ENCODE measurements around the gene SDCBP2. TPM values are rescaled to one million over a fixed set of nuclear protein-coding genes. Genes with fewer than 3 reads are reported as not detected.
A peak's percentile ranks its signal among the peaks of the same experiment; 100 is the strongest.

Gene SDCBP2
- total RNA-seq, 1 experiment from 2014 or later = 1.9 TPM

- Mint-ChIP-seq H3K27ac (peak overlapping the region in 1 of 3 experiments; percentile 10; a peak in 1 of 7 replicates), H3K27me3 (ENCODE audit: low read depth) (peaks cover 9% of the 10 kb centered on the region), H3K9me3 (no peaks in the 10 kb centered on the region), H3K4me1 (peaks cover 2 to 11% of the 10 kb centered on the region in 2 experiments; a peak in 3 of 4 replicates), H3K36me3 (ENCODE audit: insufficient read depth in 1 of 3, low read depth in 3 of 3) (no peaks in the 10 kb centered on the region), H3K4me3 (no peak overlapping the region)
- H4K20me1 ChIP-seq (ENCODE audit: control insufficient read depth, insufficient read depth, insufficient read length) = no peaks in the 10 kb centered on the region
- H3K4me1 ChIP-seq (ENCODE audit: insufficient read depth, low read length) = no peaks in the 10 kb centered on the region
- H2BK120ac ChIP-seq (ENCODE audit: low read depth, low read length, poor library complexity, severe bottlenecking) = no peak overlapping the region
- H3K27ac ChIP-seq (ENCODE audit: insufficient read length, low read depth, low read length) = no peak overlapping the region
- no peak overlapping the region for H3T11ph ChIP-seq (ENCODE audit: low read length)
- no peak overlapping the region for H3K56ac ChIP-seq (ENCODE audit: insufficient read length, low read depth, low read length)
- H4K91ac ChIP-seq (ENCODE audit: insufficient read length, low read depth, low read length) = no peak overlapping the region
- H4K5ac ChIP-seq (ENCODE audit: insufficient read length, low read depth, low read length) = no peak overlapping the region
- H2BK12ac ChIP-seq (ENCODE audit: insufficient read length, low read depth, low read length) = no peak overlapping the region
- no peak overlapping the region for H2AFZ ChIP-seq (ENCODE audit: low read length)
- TF ChIP-seq CTCF (conservative IDR thresholded peaks at IDR 0.05) = no peak
- H3K23ac ChIP-seq (ENCODE audit: insufficient read length, low read depth, low read length) = no peak overlapping the region
- no peak overlapping the region for H2AK5ac ChIP-seq (ENCODE audit: insufficient read length, low read length)
- no peak overlapping the region for H2BK5ac ChIP-seq (ENCODE audit: insufficient read length, low read length)
- H3K14ac ChIP-seq (ENCODE audit: insufficient read depth, low read length) = no peak overlapping the region
- no peak overlapping the region for H3K18ac ChIP-seq (ENCODE audit: insufficient read length, low read depth, low read length)
- no peaks in the 10 kb centered on the region for H3K9me3 ChIP-seq (ENCODE audit: control insufficient read depth, low read depth, low read length)
- no peak overlapping the region for H3K9ac ChIP-seq (ENCODE audit: extremely low read depth, insufficient read length, low read length)
- WGBS (ENCODE audit: extremely low coverage, insufficient read length, low lambda C conversion rate) = no CpG with 5 or more reads among the region's 11 CpGs
- H3K4ac ChIP-seq (ENCODE audit: low read depth, low read length) = no peak overlapping the region
- H3K4me2 ChIP-seq (ENCODE audit: insufficient read depth, insufficient read length, low read length) = no peak overlapping the region
- no peaks in the 10 kb centered on the region for H3K27me3 ChIP-seq (ENCODE audit: insufficient read depth, low read length)
- DNase-seq = no peak
- no peaks in the 10 kb centered on the region for H3K79me1 ChIP-seq (ENCODE audit: insufficient read depth, low read depth, low read length, poor library complexity, severe bottlenecking)
- H2BK15ac ChIP-seq (ENCODE audit: low read depth, low read length) = no peak overlapping the region
- no peak overlapping the region for H4K8ac ChIP-seq (replicated peaks; ENCODE audit: insufficient read length, low read depth, low read length)
- no peaks in the 10 kb centered on the region for H3K79me2 ChIP-seq (ENCODE audit: insufficient read depth, low read length)
- H2BK20ac ChIP-seq (ENCODE audit: low read depth, low read length, poor library complexity, severe bottlenecking) = no peak overlapping the region
- no peaks in the 10 kb centered on the region for H3K23me2 ChIP-seq (ENCODE audit: insufficient read length, low read depth, low read length, poor library complexity, severe bottlenecking)
Measured at GRCh38 chr20:1287787-1288569, 41.0 kb downstream of the SDCBP2 start.

Measured in H9 (cell line).